Measurements from ENCODE around the gene NRROS.
"Not testable (repeated sequence)": the region's sequence is repeated elsewhere in the genome, so short reads cannot be mapped to it uniquely, and the experiment has no call there.

NRROS gene

GRCh38 chr3:196639483-196640296, at the start of gene NRROS:
TSS of gene NRROS (plus strand) at chr3:196639694. CDS start at chr3:196654540, 14,846 bp downstream.
- peak in 2 of 3 donors; percentile 35 to 49 for DNase-seq (ENCODE audit: low read depth in 3 of 3, low spot score in 1 of 3)

GRCh38 chr3:196590279-196590678, 49.2 kb upstream of the NRROS start:
- no peak for DNase-seq (ENCODE audit: low read depth in 3 of 3, low spot score in 1 of 3)

GRCh38 chr3:196596355-196596754, 43.1 kb upstream of the NRROS start:
- no peak for DNase-seq (ENCODE audit: low read depth in 3 of 3, low spot score in 1 of 3)

- not testable (repeated sequence) for DNase-seq (ENCODE audit: low read depth in 3 of 3, low spot score in 1 of 3)
Measured at GRCh38 chr3:196597971-196598733, 41.3 kb upstream of the NRROS start.

- no peak for DNase-seq (ENCODE audit: low read depth in 3 of 3, low spot score in 1 of 3)
Measured at GRCh38 chr3:196599734-196600128, 39.8 kb upstream of the NRROS start.

DNA sequence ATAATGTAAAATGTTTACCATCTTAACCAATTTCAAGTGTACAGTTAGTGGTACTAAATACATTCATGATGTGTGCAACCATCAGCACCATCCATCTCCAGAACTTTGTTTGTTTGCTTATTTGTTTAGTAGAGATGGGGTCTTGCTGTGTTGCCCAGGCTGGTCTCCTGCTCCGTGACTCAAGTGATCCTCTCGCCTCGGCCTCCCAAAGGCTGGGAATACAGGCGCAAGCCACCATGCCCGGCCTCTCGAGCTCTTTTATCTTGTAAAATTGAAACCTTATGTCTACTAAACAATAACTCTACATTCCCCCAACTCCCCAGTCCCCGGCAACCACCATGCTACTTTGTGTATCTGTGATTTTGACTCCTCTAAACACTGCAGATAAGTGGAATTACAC, 39.1 kb upstream of the NRROS start:
- no peak for DNase-seq (ENCODE audit: low read depth in 3 of 3, low spot score in 1 of 3)

DNA sequence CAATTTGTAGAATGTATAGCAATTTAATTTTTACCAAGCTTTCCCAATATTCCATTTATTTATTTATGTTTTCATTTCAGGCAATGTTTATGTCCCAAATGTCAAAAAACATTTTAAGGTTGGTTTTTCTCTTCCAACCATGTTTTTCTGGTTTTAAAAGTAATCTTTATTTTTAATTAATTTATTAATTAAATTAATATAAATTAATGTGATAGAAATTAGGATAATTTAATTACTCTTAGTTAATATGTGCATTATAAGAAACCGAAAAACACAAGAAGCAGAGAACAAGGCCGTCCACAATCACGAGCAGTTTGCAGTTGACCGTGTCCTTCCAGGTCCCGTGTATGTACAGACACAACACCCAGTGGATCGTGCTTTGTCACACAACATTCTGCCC, 36.8 kb upstream of the NRROS start:
- no peak for DNase-seq (ENCODE audit: low read depth in 3 of 3, low spot score in 1 of 3)

GRCh38 chr3:196603683-196604082, 35.8 kb upstream of the NRROS start:
- DNase-seq (ENCODE audit: low read depth in 3 of 3, low spot score in 1 of 3): no peak

DNA sequence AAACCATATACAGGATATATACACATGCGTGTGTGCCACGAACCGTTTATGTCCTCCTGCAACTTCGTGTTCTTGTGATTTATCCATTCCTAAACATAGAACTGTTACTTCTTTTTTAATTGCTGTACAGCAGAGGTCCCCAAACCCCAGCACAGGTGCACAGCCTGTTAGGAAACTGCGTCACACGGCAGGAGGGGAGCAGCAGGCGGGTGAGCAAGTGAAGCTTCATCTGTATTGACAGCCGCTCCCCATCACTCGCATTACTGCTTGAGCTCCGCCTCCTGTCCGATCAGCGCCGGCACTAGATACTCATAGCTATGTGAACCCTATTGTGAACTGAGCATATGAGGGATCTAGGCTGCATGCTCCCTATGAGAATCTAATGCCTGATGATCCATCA, 34.9 kb upstream of the NRROS start:
- peak; percentile 18 to 36 (median 21) for DNase-seq (ENCODE audit: low read depth in 3 of 3, low spot score in 1 of 3)

DNA sequence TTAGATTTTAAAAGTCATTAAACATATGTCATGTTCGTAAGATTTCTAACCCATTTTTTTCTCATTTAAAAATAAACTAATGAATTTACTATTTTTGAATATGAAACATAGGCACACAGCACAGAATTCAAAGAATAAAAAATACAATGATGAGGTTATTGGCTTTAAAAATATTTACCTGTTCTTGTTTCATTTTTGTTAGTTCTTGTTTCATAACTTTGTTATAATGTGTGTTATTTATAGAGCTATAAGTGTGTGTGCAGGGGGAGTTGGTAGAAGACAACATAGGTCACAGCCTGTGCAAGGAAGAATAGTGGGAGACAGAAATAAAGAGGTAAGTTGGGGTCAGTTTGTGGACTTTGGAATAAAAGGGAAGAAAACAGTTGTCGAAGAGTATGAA, 30.8 kb upstream of the NRROS start:
- DNase-seq (ENCODE audit: low read depth in 3 of 3, low spot score in 1 of 3): no peak

GRCh38 chr3:196609343-196609775, 30.1 kb upstream of the NRROS start:
- DNase-seq (ENCODE audit: low read depth in 3 of 3, low spot score in 1 of 3): peak; percentile 88 to 94 (median 90)

DNA sequence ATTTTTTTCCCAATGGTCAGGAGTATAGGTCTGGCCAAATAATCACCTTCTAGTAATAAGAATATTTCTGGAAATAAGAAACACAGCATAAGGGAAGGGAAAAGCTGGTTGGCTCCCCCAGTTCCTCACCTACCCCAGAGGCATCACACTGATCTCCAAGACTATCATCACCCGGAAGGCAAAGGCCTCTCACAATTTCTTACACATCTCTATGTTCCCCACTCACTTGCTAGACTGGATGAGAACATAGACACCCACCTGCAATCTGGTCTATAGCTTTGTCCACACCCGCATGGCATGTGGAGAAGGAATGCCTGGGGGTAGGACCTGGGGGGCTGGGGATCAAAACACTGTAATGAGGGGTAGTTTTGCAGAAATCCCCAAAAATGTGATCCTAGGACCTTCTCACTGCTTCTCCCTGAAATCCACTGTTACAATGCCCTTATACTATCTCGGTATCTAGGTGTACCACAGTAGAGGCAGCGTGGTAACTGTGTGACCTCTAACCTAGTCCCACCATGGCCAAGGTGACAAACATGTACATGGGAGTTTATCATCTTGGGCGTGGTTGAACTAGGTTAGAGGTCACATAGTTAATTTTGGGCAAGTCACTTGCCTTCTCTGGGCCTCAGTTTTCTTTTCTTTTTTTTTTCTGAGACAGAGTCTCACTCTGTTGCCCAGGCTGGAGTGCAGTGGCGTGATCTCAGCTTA, 29.5 kb upstream of the NRROS start:
- DNase-seq (ENCODE audit: low read depth in 3 of 3, low spot score in 1 of 3): no peak

DNA sequence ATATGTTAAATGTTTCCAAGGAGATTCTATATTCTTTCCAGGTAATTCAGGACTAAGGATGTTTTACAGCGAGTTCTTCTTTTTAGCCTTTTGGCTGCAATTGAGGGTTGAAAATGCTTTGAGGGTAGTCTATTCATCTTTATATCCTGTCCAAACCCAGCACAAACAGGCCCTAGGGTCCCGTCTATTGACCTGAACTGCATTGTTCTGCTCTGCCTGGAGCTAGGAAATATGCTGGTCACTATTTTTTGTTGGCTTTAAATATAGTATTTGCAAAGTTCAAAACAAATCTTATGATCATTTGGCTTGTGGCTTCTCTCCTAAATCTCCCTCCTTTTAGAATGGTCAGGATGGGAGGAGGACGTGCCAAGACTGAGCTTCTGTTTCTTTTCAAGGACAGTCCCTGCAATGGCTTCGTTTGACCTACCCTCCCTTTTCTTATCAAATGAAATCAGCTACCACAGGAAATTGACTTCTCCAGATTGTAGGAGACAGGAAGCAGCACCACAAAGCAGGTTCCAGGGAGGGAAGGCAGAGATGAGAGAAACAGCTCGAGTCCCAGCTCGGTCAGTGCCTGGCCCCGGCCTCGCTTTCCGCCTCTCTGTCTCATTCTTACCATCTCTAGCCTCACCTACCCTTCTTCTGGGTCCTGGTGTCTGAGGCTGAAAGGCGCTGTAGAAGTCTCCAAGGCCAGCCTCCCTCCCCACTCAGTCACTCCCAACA, 27.6 kb upstream of the NRROS start:
- DNase-seq (ENCODE audit: low read depth in 3 of 3, low spot score in 1 of 3): no peak

DNA sequence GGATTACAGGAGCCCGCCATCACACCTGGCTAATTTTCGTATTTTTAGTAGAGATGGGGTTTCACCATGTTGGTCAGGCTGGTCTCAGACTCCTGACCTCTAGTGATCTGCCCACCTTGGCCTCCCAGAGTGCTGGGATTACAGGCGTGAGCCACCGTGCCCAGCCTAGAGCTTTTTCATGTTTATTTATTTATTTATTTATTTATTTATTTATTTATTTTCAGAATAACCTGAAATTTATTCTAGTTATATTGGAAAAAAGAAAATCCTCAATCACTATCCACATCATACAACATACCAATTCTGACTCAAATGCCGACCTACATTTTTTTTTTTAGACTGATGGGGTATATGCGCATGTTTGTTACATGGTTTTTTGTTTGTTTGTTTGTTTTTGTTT, 24.3 kb upstream of the NRROS start:
- DNase-seq (ENCODE audit: low read depth in 3 of 3, low spot score in 1 of 3): not testable (repeated sequence)

GRCh38 chr3:196617256-196617655, 22.2 kb upstream of the NRROS start:
- no peak for DNase-seq (ENCODE audit: low read depth in 3 of 3, low spot score in 1 of 3)

- no peak for DNase-seq (ENCODE audit: low read depth in 3 of 3, low spot score in 1 of 3)
Measured at GRCh38 chr3:196619223-196619622, 20.3 kb upstream of the NRROS start.

DNA sequence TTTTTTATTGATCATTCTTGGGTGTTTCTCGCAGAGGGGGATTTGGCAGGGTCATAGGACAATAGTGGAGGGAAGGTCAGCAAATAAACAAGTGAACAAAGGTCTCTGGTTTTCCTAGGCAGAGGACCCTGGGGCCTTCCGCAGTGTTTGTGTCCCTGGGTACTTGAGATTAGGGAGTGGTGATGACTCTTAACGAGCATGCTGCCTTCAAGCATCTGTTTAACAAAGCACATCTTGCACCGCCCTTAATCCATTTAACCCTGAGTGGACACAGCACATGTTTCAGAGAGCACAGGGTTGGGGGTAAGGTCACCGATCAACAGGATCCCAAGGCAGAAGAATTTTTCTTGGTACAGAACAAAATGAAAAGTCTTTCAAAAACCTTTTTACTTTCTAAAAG, 19.9 kb upstream of the NRROS start:
- not testable (repeated sequence) for DNase-seq (ENCODE audit: low read depth in 3 of 3, low spot score in 1 of 3)

DNA sequence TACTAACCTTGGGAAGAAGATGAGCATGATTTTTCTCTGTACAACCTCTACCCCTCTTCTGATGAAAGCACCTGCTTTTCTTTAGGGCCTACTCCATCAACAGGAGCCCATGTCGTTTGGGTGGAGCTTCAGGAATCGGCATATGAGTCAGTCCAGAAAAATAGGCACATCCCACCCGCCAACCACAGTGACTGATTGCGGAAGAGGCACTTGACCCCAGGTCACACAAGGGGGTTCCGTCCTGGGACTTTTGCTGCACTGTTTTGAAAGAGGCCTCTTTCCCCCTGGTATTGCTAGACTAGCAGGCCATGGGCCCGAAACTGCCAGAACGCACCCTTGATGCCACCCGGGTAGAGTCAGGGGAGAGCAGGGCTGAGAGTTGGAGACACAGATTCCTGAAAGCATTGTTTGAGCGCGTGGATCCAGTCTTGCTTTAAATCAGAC, 19.3 kb upstream of the NRROS start:
- no peak for DNase-seq (ENCODE audit: low read depth in 3 of 3, low spot score in 1 of 3)

GRCh38 chr3:196620684-196621083, 18.8 kb upstream of the NRROS start:
- no peak for DNase-seq (ENCODE audit: low read depth in 3 of 3, low spot score in 1 of 3)

GRCh38 chr3:196621611-196622010, 17.9 kb upstream of the NRROS start:
- DNase-seq (ENCODE audit: low read depth in 3 of 3, low spot score in 1 of 3): no peak
